Measurements from ENCODE around the gene KIF6.

GRCh38 chr6:39322306-39322850, 402.8 kb downstream of the KIF6 start, which contains the start of gene KCNK16:
- TF ChIP-seq FOXP2 (optimal IDR thresholded peaks at IDR 0.05; ENCODE audit: control extremely low read depth, extremely low read length, insufficient read depth) (no peak), EZH2 (IDR thresholded peaks at IDR 0.05) (no peak)
